Activated CD4-positive, CD25-positive, alpha-beta regulatory T cell (primary cell): ENCODE data around the gene NAV2.

Source experiments
- DNase-seq, 4 experiments: peaks; one replicate each; lab custom pipeline; 2025; lab: John Stamatoyannopoulos, UW

NAV2 gene

GRCh38 chr11:20037396-20038153 lies 324.9 kb downstream of the NAV2 start:
- no peak for DNase-seq

- DNase-seq, result no peak
Observed at GRCh38 chr11:20038412-20038811, 325.8 kb downstream of the NAV2 start.

DNA sequence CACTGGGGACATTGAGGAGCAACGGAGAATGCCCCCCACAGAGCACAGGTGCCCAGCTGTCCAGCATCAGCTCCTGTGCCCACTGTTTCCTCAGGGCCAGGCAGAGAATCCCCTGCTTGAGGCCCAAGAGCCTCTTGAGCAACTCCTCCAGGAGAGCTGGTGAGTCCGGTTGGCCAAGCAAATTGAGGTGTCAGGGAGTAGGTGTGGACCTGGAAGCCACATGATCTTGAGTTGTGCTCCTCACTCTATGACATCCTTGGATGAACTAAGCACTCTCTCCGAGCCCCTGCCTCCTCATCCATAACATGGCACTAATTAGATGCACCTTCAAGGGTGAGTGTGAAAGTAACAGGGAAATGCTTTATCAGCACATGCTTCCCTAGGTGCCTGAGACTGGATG lies 326.3 kb downstream of the NAV2 start:
- no peak for DNase-seq

DNA sequence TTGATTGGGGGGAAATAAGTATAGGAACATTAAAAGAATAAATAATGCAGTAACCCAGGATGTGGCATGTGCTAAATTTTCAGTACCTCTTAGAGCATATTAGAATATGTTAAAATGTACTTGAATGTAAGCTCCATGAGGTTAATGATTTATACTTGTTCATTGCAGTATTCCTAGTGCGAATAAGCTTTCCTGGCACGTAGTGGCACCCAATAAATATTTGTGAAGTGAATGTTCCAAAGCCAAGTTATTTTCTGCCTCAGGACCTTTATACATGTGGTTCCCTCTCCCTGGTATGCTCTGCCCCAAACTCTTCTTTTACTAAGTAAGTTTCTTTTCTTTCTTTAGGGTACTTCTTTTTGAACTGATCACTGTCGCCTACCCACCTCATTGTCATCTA lies 328.9 kb downstream of the NAV2 start:
- DNase-seq, result no peak

DNA sequence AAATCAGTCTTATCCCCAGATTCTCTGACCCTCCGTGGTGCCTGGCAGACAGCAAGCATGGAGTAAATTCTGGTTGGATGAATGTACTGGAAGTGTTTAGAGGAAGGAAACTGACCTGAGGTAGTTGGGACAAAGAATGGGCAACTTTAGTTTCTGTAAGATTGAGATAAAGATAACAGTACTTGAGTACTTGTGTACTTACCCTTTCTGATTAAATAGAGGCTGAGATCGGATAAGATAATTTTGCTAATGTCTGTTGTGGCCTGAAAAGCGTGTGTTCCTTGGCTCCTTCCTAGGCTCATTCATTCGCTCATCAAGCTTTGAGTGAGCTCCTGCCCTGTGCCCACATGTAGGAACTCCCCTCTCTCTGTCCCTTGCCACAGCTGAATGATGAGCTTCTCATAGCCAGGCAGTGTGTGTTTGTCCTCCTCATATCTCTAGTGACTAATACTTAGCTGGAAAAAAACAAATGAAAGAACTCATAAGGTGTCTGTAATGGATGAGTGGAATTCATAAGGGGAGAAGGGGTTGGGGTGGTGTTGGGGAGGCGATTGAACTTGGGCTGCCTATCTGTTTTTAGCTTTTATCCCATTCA lies 329.5 kb downstream of the NAV2 start:
- no peak for DNase-seq

DNA sequence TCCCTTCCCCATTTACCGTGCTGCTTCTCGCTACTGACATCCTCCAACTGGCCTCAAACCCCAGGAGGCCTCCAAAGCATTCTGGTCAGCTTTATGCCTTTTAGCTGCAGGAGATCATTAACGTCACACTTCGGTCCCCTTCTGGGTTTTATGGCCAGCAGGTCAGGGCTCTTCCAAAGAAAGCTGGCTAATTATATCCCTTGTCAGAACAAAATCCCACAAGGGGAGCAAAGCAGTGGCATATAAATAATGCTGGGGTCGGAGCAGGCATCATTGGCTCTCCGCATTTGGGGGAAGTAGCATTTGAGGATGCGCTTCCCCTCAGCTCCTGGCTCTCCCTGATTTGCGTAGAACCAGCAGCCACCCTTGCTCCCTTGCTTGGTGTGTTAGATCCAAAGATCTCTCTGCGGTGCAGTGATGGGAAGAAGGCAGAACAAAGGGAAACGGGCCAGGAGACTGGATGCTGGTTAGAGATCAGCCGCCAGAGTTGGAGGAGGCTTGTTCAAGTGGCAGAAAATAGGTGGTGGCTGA lies 330.2 kb downstream of the NAV2 start:
- no peak for DNase-seq

- DNase-seq, result no peak
Observed at GRCh38 chr11:20043992-20044391, 331.4 kb downstream of the NAV2 start.

DNA sequence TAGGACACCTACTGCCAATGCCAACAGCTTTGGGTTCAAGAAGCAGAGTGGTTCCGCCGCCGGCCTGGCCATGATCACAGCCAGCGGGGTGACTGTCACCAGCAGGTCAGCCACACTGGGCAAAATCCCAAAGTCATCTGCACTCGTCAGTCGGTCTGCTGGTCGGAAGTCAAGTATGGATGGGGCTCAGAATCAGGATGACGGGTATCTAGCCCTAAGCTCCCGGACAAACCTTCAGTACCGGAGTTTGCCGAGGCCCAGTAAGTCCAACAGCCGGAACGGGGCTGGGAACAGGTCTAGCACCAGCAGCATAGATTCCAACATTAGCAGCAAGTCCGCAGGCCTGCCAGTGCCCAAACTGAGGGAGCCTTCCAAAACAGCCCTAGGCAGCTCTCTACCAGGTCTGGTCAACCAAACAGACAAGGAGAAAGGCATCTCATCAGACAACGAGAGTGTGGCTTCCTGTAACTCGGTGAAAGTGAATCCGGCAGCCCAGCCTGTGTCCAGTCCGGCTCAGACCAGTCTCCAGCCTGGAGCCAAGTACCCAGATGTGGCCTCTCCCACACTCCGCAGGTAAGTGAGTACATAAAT lies 332.6 kb downstream of the NAV2 start:
- DNase-seq, result no peak

DNA sequence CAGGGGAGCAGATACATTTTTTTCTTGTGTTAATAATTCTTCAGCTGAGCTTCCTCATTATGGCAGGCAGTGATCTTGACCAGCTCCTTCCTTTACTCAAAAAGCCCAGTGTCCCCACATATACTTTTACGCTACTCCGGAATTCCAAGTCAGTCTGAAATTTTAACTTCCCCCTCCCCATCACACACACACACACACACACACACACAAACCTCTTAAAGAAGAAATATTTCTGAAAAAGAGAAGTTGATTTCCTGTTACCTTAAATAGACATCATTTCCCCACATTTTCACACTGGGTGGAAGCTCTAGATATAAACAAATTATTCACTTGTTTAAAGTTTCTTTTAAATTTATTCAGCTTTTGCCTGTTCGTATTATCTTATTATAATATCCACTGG lies 333.8 kb downstream of the NAV2 start:
- DNase-seq, result no peak

DNA sequence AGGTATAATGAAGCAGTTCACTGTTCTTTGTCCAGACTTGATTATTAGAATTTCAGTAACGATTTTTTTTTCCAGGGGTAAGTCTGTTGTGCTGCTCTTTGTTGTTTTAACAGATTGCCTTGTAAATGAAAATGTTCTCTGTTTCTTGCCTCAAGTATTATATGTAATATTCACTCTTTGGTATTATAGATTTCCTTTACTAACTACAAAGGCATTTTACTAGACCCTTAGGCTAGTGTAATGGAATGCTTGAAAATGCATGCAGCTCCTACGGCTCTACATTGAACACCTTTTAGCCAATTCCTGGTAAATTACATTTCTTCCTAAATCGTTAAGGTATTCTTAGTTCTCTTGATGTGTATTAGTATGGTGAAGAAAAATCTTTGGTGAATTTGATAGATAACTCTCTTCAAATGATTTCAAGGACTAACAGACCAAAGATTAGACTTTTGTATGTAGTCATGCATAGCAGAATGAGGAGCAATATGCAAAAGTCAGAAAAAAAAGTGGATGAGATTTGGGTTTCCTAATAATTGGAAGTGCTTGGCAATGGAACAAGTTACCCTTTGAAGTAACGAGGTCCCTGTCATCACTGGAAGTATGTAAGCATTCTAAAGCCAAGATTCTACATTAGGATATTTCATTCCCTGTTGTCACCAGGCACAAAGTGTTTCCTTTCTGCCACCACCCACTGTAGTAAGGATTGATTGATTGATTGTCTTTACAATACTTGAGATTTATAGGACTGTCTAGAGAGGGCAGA lies 334.6 kb downstream of the NAV2 start:
- no peak for DNase-seq

- DNase-seq, result no peak
Observed at GRCh38 chr11:20047769-20048154, 335.1 kb downstream of the NAV2 start.

DNA sequence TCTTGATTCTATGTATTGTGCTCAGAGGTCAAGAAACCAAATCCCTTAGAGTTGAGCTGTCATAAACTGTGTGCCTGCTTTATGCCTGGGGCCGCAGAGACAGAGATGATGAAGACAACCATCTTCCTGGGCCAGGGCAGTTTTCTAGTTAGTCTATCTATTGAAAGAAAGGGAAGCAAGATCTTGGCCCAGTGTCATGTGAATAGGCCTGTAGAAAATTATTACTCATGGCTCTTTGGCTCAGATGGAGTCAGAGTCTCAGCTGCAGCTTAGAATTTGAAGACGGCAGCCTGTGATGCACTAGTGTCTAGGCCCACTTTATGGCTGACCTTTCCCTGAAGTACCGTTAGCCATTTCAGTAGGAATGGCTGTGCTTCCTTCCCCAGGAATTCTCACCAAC lies 335.6 kb downstream of the NAV2 start:
- no peak for DNase-seq

DNA sequence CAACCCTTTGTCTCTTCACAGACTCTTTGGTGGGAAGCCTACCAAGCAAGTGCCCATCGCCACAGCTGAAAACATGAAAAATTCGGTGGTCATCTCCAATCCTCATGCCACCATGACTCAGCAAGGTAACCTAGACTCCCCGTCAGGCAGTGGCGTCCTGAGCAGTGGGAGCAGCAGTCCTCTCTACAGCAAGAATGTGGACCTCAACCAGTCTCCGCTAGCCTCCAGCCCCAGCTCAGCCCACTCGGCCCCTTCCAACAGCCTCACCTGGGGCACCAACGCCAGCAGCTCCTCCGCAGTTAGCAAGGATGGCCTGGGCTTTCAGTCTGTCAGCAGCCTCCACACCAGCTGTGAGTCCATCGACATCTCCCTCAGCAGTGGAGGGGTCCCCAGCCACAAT lies 336.1 kb downstream of the NAV2 start:
- DNase-seq, result no peak

DNA sequence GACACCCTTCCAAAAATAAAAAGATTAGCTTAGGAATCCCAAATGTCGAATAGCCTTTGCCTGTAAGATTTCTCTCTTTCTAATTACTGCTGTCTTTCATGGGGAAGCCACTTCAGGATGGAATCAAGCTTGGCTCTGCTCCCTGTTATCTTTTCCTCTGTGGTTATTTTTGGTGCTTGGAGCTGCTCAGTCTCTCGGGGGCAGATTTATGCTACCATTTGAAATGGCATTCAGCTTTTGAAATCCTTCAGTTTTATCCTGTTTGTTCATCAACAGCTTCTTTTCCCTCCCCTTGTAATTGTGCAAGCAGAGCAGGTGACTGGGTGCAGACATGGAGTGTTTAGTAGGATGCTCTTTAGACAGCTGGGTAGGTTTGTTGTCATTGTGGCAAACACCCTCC lies 336.6 kb downstream of the NAV2 start:
- DNase-seq, result no peak

DNA sequence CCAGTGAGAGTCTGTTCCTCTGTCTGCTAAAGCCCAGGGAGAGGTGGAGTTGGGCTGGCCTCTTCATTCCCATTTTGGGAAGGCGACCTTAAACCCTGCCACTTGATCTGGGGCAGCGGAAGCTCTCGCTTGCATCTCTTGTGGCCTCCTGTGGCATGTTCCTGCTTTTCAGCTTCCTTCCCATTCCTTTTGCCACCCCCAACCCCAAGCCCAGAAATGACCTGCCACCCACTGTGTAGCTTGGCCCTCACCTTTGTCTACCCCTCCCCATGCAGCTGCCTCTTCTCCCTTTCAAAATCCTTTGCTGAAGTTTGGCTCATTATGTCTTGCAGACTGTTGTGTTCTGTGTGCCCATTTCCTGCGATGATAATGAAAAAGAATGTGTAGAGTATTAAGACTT lies 337.4 kb downstream of the NAV2 start:
- no peak for DNase-seq

GRCh38 chr11:20050551-20051333 lies 338.1 kb downstream of the NAV2 start:
- no peak for DNase-seq

- no peak for DNase-seq
Observed at GRCh38 chr11:20051469-20052399, 339.1 kb downstream of the NAV2 start.

GRCh38 chr11:20053572-20053971 lies 340.9 kb downstream of the NAV2 start:
- DNase-seq, result no peak

DNA sequence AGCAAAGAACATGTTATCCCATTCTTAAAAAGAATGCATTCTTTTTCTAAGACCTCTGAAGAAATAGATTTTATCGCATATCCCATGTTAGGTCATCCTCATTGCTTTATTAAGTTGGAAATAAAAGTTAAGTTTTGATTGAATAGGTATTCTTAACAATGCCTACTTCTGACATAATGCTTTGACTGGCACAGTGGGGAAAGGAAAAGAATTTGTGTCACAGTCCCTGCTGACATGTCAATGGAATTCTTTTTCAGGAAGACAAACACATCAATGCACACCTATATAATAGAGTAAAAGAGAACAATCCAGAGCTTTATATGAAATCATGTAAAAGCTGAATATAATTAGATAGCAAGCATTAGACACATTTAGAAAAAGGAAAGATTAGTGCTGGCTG lies 341.9 kb downstream of the NAV2 start:
- DNase-seq, result no peak

- no peak for DNase-seq
Observed at GRCh38 chr11:20055312-20055711, 342.7 kb downstream of the NAV2 start.
